Neural cell (in vitro differentiated cells): Measurements from ENCODE around the gene LAG3.

Source experiments
- TF ChIP-seq, protein P1 (sequence below): fragments of 450-650 bp; IDR thresholded peaks from 2 replicates; pipeline ENCODE4 v1.5.1; 2014; ENCODE audit warnings: antibody characterized with exemption, mild to moderate bottlenecking, moderate library complexity; ENCODE audit not compliant: poor library complexity, severe bottlenecking
- TF ChIP-seq, protein P2 (sequence below): IDR thresholded peaks from 2 replicates; pipeline ENCODE4 v1.6.1; 2012; ENCODE audit warnings: borderline replicate concordance

DNA sequence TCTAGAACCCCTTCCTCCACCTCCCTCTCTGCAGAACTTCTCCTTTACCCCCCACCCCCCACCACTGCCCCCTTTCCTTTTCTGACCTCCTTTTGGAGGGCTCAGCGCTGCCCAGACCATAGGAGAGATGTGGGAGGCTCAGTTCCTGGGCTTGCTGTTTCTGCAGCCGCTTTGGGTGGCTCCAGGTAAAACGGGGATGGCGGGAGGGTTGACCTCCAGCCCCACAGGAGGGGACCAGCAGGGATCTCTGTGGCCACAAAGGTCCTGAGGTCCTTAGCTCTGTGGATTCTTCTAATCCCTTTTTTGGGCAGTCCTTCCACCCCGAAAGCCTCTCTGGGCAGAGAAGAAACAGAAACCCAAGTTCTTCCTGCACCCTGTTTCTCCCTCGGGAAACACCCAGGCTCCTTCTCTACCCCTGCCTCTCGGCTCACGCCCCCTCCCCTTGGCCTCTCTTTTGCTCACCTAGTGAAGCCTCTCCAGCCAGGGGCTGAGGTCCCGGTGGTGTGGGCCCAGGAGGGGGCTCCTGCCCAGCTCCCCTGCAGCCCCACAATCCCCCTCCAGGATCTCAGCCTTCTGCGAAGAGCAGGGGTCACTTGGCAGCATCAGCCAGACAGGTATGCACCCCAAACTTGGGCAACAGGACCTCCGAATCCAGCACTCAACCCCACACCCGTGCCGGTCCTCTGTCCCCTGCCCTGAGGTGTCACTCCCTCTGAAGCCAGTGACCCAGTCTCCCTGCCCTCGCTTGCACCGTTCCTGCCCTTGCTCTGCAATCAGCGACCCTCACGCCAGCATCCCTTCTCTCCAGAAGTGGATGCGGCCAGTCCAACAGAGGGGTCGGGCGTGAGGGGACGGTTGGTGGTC is 638 bp downstream of the LAG3 start:
- TF ChIP-seq, protein P1, sequence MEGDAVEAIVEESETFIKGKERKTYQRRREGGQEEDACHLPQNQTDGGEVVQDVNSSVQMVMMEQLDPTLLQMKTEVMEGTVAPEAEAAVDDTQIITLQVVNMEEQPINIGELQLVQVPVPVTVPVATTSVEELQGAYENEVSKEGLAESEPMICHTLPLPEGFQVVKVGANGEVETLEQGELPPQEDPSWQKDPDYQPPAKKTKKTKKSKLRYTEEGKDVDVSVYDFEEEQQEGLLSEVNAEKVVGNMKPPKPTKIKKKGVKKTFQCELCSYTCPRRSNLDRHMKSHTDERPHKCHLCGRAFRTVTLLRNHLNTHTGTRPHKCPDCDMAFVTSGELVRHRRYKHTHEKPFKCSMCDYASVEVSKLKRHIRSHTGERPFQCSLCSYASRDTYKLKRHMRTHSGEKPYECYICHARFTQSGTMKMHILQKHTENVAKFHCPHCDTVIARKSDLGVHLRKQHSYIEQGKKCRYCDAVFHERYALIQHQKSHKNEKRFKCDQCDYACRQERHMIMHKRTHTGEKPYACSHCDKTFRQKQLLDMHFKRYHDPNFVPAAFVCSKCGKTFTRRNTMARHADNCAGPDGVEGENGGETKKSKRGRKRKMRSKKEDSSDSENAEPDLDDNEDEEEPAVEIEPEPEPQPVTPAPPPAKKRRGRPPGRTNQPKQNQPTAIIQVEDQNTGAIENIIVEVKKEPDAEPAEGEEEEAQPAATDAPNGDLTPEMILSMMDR = no peak
- TF ChIP-seq, protein P2, sequence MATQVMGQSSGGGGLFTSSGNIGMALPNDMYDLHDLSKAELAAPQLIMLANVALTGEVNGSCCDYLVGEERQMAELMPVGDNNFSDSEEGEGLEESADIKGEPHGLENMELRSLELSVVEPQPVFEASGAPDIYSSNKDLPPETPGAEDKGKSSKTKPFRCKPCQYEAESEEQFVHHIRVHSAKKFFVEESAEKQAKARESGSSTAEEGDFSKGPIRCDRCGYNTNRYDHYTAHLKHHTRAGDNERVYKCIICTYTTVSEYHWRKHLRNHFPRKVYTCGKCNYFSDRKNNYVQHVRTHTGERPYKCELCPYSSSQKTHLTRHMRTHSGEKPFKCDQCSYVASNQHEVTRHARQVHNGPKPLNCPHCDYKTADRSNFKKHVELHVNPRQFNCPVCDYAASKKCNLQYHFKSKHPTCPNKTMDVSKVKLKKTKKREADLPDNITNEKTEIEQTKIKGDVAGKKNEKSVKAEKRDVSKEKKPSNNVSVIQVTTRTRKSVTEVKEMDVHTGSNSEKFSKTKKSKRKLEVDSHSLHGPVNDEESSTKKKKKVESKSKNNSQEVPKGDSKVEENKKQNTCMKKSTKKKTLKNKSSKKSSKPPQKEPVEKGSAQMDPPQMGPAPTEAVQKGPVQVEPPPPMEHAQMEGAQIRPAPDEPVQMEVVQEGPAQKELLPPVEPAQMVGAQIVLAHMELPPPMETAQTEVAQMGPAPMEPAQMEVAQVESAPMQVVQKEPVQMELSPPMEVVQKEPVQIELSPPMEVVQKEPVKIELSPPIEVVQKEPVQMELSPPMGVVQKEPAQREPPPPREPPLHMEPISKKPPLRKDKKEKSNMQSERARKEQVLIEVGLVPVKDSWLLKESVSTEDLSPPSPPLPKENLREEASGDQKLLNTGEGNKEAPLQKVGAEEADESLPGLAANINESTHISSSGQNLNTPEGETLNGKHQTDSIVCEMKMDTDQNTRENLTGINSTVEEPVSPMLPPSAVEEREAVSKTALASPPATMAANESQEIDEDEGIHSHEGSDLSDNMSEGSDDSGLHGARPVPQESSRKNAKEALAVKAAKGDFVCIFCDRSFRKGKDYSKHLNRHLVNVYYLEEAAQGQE = no peak
